HUES48 (cell line): ENCODE measurements around the gene PRKG1.

Experiments
- H3K27ac ChIP-seq: one replicate; pipeline ENCODE4 v1.7.0; 2013; ENCODE audit warnings: low read depth, low read length, inconsistent platforms
- H3K27me3 ChIP-seq: 2 replicates; pipeline ENCODE4 v1.6.1; 2013; ENCODE audit warnings: mild to moderate bottlenecking, low read length; ENCODE audit not compliant: control insufficient read depth, insufficient read depth
- H3K36me3 ChIP-seq: 2 replicates; pipeline ENCODE4 v1.6.1; 2013; ENCODE audit warnings: low read length; ENCODE audit not compliant: control insufficient read depth, insufficient read depth
- H3K4me1 ChIP-seq: 2 replicates; pipeline ENCODE4 v1.6.1; 2013; ENCODE audit warnings: mild to moderate bottlenecking, low read length; ENCODE audit not compliant: control insufficient read depth, insufficient read depth
- H3K4me3 ChIP-seq: 2 replicates; pipeline ENCODE4 v1.5.1; 2013; ENCODE audit warnings: mild to moderate bottlenecking, low read depth, low read length
- H3K9ac ChIP-seq: 2 replicates; pipeline ENCODE4 v1.6.1; 2013; ENCODE audit warnings: mild to moderate bottlenecking, low read depth, low read length, moderate library complexity
- H3K9me3 ChIP-seq: 2 replicates; pipeline ENCODE4 v1.6.1; 2013; ENCODE audit warnings: low read length; ENCODE audit not compliant: control insufficient read depth, insufficient read depth

The PRKG1 gene

GRCh38 chr10:51694086-51694768, 619.9 kb downstream of the PRKG1 start:
- no peak overlapping the region for H3K4me3 ChIP-seq
- H3K27ac ChIP-seq, result no peak overlapping the region
- H3K4me1 ChIP-seq, result peaks cover 11% of the 10 kb centered on the region
- H3K36me3 ChIP-seq, result peaks cover 20% of the 10 kb centered on the region
- no peaks in the 10 kb centered on the region for H3K27me3 ChIP-seq
- no peak overlapping the region for H3K9ac ChIP-seq
- H3K9me3 ChIP-seq, result no peaks in the 10 kb centered on the region

- peaks cover 16% of the 10 kb centered on the region for H3K4me1 ChIP-seq
- H3K27me3 ChIP-seq, result no peaks in the 10 kb centered on the region
- peaks cover 20% of the 10 kb centered on the region for H3K36me3 ChIP-seq
- no peak overlapping the region for H3K27ac ChIP-seq
- H3K9ac ChIP-seq, result no peak overlapping the region
- no peaks in the 10 kb centered on the region for H3K9me3 ChIP-seq
- H3K4me3 ChIP-seq, result no peak overlapping the region
These were observed 622.0 kb downstream of the PRKG1 start for GRCh38 chr10:51696251-51696650.

- H3K27ac ChIP-seq, result no peak overlapping the region
- H3K9me3 ChIP-seq, result no peaks in the 10 kb centered on the region
- peak overlapping the region; percentile 95 for H3K9ac ChIP-seq
- H3K4me1 ChIP-seq, result peaks cover 16% of the 10 kb centered on the region
- no peaks in the 10 kb centered on the region for H3K27me3 ChIP-seq
- H3K36me3 ChIP-seq, result peaks cover 20% of the 10 kb centered on the region
- H3K4me3 ChIP-seq, result peak overlapping the region; percentile 97
These were observed 624.3 kb downstream of the PRKG1 start for GRCh38 chr10:51698473-51699063.

- peaks cover 16% of the 10 kb centered on the region for H3K4me1 ChIP-seq
- H3K9ac ChIP-seq, result peak overlapping the region; percentile 95
- no peaks in the 10 kb centered on the region for H3K27me3 ChIP-seq
- no peaks in the 10 kb centered on the region for H3K9me3 ChIP-seq
- peak overlapping the region; percentile 97 for H3K4me3 ChIP-seq
- H3K27ac ChIP-seq, result peak overlapping the region; percentile 91
- peaks cover 20% of the 10 kb centered on the region for H3K36me3 ChIP-seq
These were observed 624.8 kb downstream of the PRKG1 start for GRCh38 chr10:51699145-51699474.

- H3K27ac ChIP-seq, result peak within 1 kb of the TSS; percentile 91
These were observed 625.4 kb downstream of the PRKG1 start, which contains the start of gene CSTF2T for GRCh38 chr10:51699475-51700227. TSS of gene CSTF2T (minus strand) at chr10:51699595. CDS start at chr10:51699549, 46 bp downstream.

GRCh38 chr10:51700228-51700817, 626.0 kb downstream of the PRKG1 start:
- peaks cover 20% of the 10 kb centered on the region for H3K36me3 ChIP-seq
- peaks cover 16% of the 10 kb centered on the region for H3K4me1 ChIP-seq
- H3K4me3 ChIP-seq, result peak overlapping the region; percentile 97
- peak overlapping the region; percentile 95 for H3K9ac ChIP-seq
- no peaks in the 10 kb centered on the region for H3K9me3 ChIP-seq
- H3K27me3 ChIP-seq, result no peaks in the 10 kb centered on the region
- peak overlapping the region; percentile 91 for H3K27ac ChIP-seq

More at GRCh38 chr10:51699475-51700227, 625.4 kb downstream of the PRKG1 start, which contains the start of gene CSTF2T:
- peak within 1 kb of the TSS; percentile 97 for H3K4me3 ChIP-seq
- no peaks in the 10 kb centered on the region for H3K27me3 ChIP-seq
- peaks cover 20% of the 10 kb centered on the region for H3K36me3 ChIP-seq
- peak within 1 kb of the TSS; percentile 95 for H3K9ac ChIP-seq
- no peaks in the 10 kb centered on the region for H3K9me3 ChIP-seq
- H3K4me1 ChIP-seq, result peaks cover 16% of the 10 kb centered on the region

GRCh38 chr10:51705774-51706173, 631.5 kb downstream of the PRKG1 start:
- no peaks in the 10 kb centered on the region for H3K27me3 ChIP-seq
- H3K9ac ChIP-seq, result no peak overlapping the region
- no peak overlapping the region for H3K27ac ChIP-seq
- peaks cover 13% of the 10 kb centered on the region for H3K4me1 ChIP-seq
- H3K36me3 ChIP-seq, result no peaks in the 10 kb centered on the region
- no peaks in the 10 kb centered on the region for H3K9me3 ChIP-seq
- H3K4me3 ChIP-seq, result no peak overlapping the region

- Histone ChIP-seq H3K27me3 (no peaks in the 10 kb centered on the region), H3K36me3 (no peaks in the 10 kb centered on the region), H3K27ac (no peak overlapping the region), H3K4me1 (peaks cover 13% of the 10 kb centered on the region), H3K9ac (no peak overlapping the region), H3K9me3 (no peaks in the 10 kb centered on the region), H3K4me3 (no peak overlapping the region)
These were observed 631.9 kb downstream of the PRKG1 start for GRCh38 chr10:51706225-51706624.

- Histone ChIP-seq H3K4me3 (no peak overlapping the region), H3K4me1 (peaks cover 13% of the 10 kb centered on the region), H3K9me3 (no peaks in the 10 kb centered on the region), H3K27ac (no peak overlapping the region), H3K36me3 (no peaks in the 10 kb centered on the region), H3K27me3 (no peaks in the 10 kb centered on the region), H3K9ac (no peak overlapping the region)
These were observed 633.1 kb downstream of the PRKG1 start for GRCh38 chr10:51707392-51707791.

- no peak overlapping the region for H3K9ac ChIP-seq
- H3K4me1 ChIP-seq, result peaks cover 13% of the 10 kb centered on the region
- H3K27me3 ChIP-seq, result no peaks in the 10 kb centered on the region
- H3K36me3 ChIP-seq, result no peaks in the 10 kb centered on the region
- H3K27ac ChIP-seq, result no peak overlapping the region
- no peaks in the 10 kb centered on the region for H3K9me3 ChIP-seq
- H3K4me3 ChIP-seq, result no peak overlapping the region
These were observed 633.6 kb downstream of the PRKG1 start for GRCh38 chr10:51707821-51708424.
